Prostate gland (tissue), 2 donors: Measurements from ENCODE around the gene WFS1. TPM values are rescaled to one million over a fixed set of nuclear protein-coding genes. Genes with fewer than 3 reads are reported as not detected.
A peak's percentile ranks its signal among the peaks of the same experiment; 100 is the strongest.

Experiments
- DNase-seq: peaks from one replicate; pipeline ENCODE4 v3.0.0-alpha.2; 2019; ENCODE audit warnings: low spot score
- H3K27ac ChIP-seq, 2 donors: fragments of 200-600 bp; sonication (generic); 2 replicates each; pipeline ENCODE4 v1.5.1; 2017 to 2019
- H3K27me3 ChIP-seq: fragments of 200-600 bp; sonication (generic); replicated peaks from 2 replicates; pipeline ENCODE4 v1.5.1; 2019; ENCODE audit not compliant: insufficient read depth
- H3K36me3 ChIP-seq, 2 donors: fragments of 200-600 bp; sonication (generic); 1 replicate in 1 of 2; 2 replicates in 1 of 2; pipeline versions ENCODE4 v1.5.1 to v1.8.1; 2017 to 2019
- H3K4me1 ChIP-seq: fragments of 200-600 bp; sonication (generic); replicated peaks from 2 replicates; pipeline ENCODE4 v1.5.1; 2019
- H3K4me3 ChIP-seq, 2 donors: fragments of 200-600 bp; sonication (generic); 2 replicates each; pipeline ENCODE4 v1.5.1; 2017 to 2019
- H3K9me3 ChIP-seq: fragments of 200-600 bp; sonication (generic); 2 replicates; pipeline ENCODE4 v1.5.1; 2017
- POLR2A ChIP-seq: fragments of 450-650 bp; IDR thresholded peaks from one replicate; pipeline ENCODE4 v1.6.1; 2016; ENCODE audit warnings: antibody characterized with exemption, mild to moderate bottlenecking
- POLR2AphosphoS5 ChIP-seq: sonication (generic); formaldehyde crosslinking; IDR thresholded peaks from one replicate; pipeline ENCODE4 v1.6.1; 2017; ENCODE audit warnings: antibody characterized with exemption
- WGBS: methylation state at CpG from one replicate; pipeline ENCODE4 v1.1.5; 2018; 5-methylcytosine and 5-hydroxymethylcytosine counted together
- intact Hi-C: fragments of 100-400 bp; cut with DNase I; formaldehyde crosslinking; loops from one replicate; pipeline ENCODE4 v1.14.2; 2022
- total RNA-seq, 2 donors: library from RNA; depleted of rRNA; stranded (reverse); fragments of >200 nt; gene quantifications; one replicate each; pipeline ENCODE4 v1.1.0, GENCODE V29; 2016
- TF ChIP-seq, protein P1 (sequence below), 4 experiments: fragments of 200-600 bp in 2 of 4; fragments of 450-650 bp in 2 of 4; sonication (generic) in 2 of 4; IDR thresholded peaks; 1 replicate in 3 of 4; 2 replicates in 1 of 4; pipeline ENCODE4 v1.5.1; 2016 to 2019; ENCODE audit warnings: antibody characterized with exemption in 4 of 4, mild to moderate bottlenecking in 2 of 4, moderate library complexity in 2 of 4

Gene WFS1
- total RNA-seq, 2 donors from 2014 or later = 53.4 to 169 TPM

DNA sequence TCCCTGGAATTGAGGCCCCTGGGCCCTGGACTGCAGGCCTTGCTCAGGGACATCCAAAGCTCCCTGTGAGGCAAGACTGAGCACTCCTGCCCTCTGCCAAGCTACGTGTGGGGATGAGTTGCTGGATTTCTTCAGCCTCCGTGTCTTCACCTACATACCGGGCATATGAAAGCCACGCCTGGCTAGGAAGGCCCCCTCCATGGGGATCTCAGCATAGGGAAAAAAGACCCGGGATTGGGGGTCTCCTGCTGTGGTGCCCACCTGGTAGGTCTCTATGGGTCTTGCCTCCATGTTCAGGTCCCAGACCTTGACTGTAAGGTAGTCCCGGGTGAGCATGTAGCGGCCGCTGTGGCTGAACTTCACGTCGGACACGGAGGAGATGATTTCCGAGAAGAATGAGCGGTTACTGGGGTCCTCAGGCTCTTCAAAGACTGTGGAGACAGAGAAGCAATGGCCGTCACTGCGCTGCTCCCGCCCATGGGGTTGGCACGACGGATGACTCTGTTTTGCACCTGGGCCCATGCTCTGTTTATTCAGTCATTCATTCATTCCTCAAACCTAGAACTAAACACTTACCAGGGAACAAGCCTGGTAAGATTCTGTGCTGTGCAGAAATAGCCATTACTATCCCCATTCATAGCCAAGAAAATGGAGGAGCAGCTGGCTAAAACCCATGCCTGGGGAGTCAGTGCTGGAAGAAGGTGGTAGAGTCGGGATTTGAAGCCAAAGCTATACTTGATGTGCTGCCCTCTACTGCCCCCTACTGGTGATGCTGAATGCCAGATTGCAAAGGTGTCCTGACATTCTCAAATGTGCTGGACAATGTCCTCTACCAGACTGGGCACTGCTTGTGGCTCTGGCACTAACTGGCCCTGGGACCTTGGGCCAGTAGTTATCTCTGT is 63.9 kb downstream of the WFS1 start:
- 83% methylated on average over 19 of the region's 19 CpGs for WGBS
- Histone ChIP-seq H3K27ac (no peak overlapping the region), H3K27me3 (no peaks in the 10 kb centered on the region), H3K36me3 (no peaks in the 10 kb centered on the region), H3K4me1 (no peaks in the 10 kb centered on the region), H3K9me3 (no peaks in the 10 kb centered on the region), H3K4me3 (no peak overlapping the region)
- TF ChIP-seq, protein P1, sequence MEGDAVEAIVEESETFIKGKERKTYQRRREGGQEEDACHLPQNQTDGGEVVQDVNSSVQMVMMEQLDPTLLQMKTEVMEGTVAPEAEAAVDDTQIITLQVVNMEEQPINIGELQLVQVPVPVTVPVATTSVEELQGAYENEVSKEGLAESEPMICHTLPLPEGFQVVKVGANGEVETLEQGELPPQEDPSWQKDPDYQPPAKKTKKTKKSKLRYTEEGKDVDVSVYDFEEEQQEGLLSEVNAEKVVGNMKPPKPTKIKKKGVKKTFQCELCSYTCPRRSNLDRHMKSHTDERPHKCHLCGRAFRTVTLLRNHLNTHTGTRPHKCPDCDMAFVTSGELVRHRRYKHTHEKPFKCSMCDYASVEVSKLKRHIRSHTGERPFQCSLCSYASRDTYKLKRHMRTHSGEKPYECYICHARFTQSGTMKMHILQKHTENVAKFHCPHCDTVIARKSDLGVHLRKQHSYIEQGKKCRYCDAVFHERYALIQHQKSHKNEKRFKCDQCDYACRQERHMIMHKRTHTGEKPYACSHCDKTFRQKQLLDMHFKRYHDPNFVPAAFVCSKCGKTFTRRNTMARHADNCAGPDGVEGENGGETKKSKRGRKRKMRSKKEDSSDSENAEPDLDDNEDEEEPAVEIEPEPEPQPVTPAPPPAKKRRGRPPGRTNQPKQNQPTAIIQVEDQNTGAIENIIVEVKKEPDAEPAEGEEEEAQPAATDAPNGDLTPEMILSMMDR (IDR thresholded peaks at IDR 0.05) = peak in 1 of 4 experiments; percentile 17
- TF ChIP-seq POLR2A = no peak
- intact Hi-C loops = no loop called here
- no peak for DNase-seq

DNA sequence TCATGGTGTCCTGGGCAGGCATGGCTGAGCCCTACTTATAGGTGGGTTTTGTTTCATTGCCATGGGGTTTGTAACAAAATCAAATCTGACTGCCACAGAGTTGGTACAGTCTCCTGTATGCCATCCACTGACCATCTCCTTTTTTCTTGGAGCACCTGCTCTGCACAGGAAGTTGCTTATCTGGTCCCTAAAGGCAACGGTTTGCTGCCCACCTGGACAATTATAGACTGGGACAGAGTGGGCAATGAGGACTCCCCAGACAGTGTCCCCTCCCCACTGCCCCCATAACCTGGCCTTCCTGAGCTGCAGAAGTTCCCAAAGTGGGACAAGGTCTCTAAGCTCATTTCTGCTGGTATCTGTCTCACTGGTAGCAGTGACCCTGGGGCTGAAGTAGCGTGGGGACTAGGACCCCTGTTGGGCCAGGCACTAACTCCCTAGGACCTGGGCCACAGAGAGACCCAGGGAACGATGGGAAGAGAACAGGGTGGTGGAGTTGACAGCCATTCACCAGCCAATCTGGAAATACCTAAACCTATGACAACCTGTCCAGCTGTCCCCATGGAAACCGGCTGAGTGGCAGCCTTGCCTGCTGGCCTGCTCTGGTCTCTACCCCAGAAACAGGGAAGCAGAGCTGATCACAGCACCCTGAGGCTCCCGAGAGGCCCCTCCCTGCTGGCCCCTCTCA is 64.7 kb downstream of the WFS1 start:
- H3K27me3 ChIP-seq = no peaks in the 10 kb centered on the region
- no peaks in the 10 kb centered on the region for H3K4me1 ChIP-seq
- H3K9me3 ChIP-seq = no peaks in the 10 kb centered on the region
- H3K27ac ChIP-seq = no peak overlapping the region
- no peak for TF ChIP-seq POLR2A
- TF ChIP-seq, protein P1 (IDR thresholded peaks at IDR 0.05) = no peak
- no peak for TF ChIP-seq POLR2AphosphoS5
- no peak overlapping the region for H3K4me3 ChIP-seq
- H3K36me3 ChIP-seq = no peaks in the 10 kb centered on the region
- WGBS = 88% methylated on average over 4 of the region's 5 CpGs
- DNase-seq = no peak
- intact Hi-C loops = no loop called here

DNA sequence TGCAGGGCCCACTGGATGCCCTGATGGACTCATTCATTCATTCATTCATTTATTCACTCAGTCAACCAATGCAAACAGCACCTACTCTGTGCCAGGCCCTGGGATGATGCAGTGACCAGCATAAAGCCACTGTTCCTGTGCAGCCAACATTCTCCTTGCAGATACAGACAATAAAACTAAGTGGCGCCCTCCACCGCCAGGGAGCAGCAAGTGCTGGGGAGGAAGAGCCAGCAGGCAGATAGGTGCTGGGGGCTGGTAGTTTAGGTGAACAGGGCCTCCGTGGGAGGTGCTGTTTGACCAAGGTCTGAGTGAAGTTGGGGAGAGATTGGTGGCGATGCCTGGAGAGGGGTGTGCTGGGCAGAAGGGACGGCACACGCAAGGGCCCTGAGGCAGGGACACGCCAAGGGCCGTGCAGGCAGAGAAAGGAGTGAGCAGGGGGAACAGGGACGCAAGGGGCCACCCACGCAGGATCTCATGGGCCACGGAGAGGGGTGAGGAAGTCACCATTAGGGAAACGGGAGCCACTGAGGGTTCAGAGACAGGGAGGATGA is 65.5 kb downstream of the WFS1 start:
- no peak overlapping the region for H3K27ac ChIP-seq
- no peaks in the 10 kb centered on the region for H3K36me3 ChIP-seq
- no peaks in the 10 kb centered on the region for H3K9me3 ChIP-seq
- intact Hi-C loops = no loop called here
- no peak for DNase-seq
- no peaks in the 10 kb centered on the region for H3K27me3 ChIP-seq
- WGBS = 72% methylated on average over 12 of the region's 12 CpGs
- TF ChIP-seq, protein P1 (IDR thresholded peaks at IDR 0.05) = no peak
- TF ChIP-seq POLR2AphosphoS5 (no peak), POLR2A (no peak)
- H3K4me3 ChIP-seq = no peak overlapping the region
- H3K4me1 ChIP-seq = no peaks in the 10 kb centered on the region

DNA sequence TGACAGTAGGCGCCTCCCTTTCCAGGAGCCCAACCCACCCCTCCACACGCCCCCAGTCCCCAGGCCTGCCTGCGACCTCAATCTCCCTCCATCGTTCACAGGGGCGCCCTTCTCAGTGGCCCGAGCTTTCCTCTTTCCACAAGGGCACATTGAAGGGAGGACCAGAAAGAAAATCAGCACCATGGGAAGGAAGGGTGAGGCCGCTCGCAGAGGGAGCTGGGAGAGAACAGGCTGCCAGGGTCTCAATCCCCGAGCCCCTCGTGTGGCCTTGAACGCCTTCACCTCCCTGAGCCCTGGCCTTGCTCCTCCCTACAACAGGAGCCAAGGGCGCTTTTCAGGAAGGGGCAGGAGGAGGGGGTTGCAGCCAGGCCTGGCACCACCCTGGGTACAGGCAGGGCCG is 66.5 kb downstream of the WFS1 start:
- WGBS = 86% methylated on average over 13 of the region's 13 CpGs
- DNase-seq = no peak
- Histone ChIP-seq H3K27me3 (no peaks in the 10 kb centered on the region), H3K9me3 (no peaks in the 10 kb centered on the region), H3K4me1 (no peaks in the 10 kb centered on the region), H3K36me3 (no peaks in the 10 kb centered on the region), H3K4me3 (no peak overlapping the region), H3K27ac (no peak overlapping the region)
- TF ChIP-seq, protein P1 (IDR thresholded peaks at IDR 0.05) = no peak
- intact Hi-C loops = no loop called here
